ENCODE data around the gene RAD51B. TPM values are rescaled to one million over a fixed set of nuclear protein-coding genes. Genes with fewer than 3 reads are reported as not detected.

The RAD51B gene
- total RNA-seq, 1 experiment from 2014 or later: 14.2 TPM

DNA sequence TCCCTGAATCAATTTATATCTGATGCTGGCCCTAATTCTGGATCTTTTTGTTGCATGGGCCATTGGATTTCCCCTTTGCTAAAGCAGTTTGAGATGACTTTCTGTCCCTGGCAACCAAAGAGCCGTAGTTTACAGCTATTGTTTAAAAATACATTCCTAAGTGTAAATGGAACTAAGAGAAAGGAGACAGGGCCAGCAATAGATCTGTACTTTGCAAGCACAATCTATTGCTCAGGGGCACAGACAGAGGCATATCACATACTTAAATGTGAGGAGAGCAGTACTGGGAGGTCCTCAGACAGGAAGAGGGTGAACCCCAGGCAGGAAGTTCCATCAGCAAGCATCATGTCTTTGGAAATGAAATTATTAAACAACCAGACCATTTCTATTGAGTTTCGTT is 846.7 kb downstream of the RAD51B start:
- ATAC-seq: no peak
- ChIA-PET CTCF (no interaction called here), POLR2A (no interaction called here)
- Mint-ChIP-seq H3K36me3 (no peaks in the 10 kb centered on the region), H3K4me1 (peaks cover 16% of the 10 kb centered on the region), H3K27me3 (ENCODE audit: low read depth) (no peaks in the 10 kb centered on the region), H3K9me3 (0 out of 2 replicates have a peak, but pooled peaks cover 4% of the 10 kb centered on the region), H3K4me3 (no peak overlapping the region), H3K27ac (no peak overlapping the region)
- TF ChIP-seq, protein P1, sequence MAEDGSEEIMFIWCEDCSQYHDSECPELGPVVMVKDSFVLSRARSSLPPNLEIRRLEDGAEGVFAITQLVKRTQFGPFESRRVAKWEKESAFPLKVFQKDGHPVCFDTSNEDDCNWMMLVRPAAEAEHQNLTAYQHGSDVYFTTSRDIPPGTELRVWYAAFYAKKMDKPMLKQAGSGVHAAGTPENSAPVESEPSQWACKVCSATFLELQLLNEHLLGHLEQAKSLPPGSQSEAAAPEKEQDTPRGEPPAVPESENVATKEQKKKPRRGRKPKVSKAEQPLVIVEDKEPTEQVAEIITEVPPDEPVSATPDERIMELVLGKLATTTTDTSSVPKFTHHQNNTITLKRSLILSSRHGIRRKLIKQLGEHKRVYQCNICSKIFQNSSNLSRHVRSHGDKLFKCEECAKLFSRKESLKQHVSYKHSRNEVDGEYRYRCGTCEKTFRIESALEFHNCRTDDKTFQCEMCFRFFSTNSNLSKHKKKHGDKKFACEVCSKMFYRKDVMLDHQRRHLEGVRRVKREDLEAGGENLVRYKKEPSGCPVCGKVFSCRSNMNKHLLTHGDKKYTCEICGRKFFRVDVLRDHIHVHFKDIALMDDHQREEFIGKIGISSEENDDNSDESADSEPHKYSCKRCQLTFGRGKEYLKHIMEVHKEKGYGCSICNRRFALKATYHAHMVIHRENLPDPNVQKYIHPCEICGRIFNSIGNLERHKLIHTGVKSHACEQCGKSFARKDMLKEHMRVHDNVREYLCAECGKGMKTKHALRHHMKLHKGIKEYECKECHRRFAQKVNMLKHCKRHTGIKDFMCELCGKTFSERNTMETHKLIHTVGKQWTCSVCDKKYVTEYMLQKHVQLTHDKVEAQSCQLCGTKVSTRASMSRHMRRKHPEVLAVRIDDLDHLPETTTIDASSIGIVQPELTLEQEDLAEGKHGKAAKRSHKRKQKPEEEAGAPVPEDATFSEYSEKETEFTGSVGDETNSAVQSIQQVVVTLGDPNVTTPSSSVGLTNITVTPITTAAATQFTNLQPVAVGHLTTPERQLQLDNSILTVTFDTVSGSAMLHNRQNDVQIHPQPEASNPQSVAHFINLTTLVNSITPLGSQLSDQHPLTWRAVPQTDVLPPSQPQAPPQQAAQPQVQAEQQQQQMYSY (CRISPR knock-in tag; IDR thresholded peaks at IDR 0.05): no peak
- TF ChIP-seq, protein P2, sequence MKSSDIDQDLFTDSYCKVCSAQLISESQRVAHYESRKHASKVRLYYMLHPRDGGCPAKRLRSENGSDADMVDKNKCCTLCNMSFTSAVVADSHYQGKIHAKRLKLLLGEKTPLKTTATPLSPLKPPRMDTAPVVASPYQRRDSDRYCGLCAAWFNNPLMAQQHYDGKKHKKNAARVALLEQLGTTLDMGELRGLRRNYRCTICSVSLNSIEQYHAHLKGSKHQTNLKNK (CRISPR knock-in tag; IDR thresholded peaks at IDR 0.05): no peak
- TF ChIP-seq, protein P3, sequence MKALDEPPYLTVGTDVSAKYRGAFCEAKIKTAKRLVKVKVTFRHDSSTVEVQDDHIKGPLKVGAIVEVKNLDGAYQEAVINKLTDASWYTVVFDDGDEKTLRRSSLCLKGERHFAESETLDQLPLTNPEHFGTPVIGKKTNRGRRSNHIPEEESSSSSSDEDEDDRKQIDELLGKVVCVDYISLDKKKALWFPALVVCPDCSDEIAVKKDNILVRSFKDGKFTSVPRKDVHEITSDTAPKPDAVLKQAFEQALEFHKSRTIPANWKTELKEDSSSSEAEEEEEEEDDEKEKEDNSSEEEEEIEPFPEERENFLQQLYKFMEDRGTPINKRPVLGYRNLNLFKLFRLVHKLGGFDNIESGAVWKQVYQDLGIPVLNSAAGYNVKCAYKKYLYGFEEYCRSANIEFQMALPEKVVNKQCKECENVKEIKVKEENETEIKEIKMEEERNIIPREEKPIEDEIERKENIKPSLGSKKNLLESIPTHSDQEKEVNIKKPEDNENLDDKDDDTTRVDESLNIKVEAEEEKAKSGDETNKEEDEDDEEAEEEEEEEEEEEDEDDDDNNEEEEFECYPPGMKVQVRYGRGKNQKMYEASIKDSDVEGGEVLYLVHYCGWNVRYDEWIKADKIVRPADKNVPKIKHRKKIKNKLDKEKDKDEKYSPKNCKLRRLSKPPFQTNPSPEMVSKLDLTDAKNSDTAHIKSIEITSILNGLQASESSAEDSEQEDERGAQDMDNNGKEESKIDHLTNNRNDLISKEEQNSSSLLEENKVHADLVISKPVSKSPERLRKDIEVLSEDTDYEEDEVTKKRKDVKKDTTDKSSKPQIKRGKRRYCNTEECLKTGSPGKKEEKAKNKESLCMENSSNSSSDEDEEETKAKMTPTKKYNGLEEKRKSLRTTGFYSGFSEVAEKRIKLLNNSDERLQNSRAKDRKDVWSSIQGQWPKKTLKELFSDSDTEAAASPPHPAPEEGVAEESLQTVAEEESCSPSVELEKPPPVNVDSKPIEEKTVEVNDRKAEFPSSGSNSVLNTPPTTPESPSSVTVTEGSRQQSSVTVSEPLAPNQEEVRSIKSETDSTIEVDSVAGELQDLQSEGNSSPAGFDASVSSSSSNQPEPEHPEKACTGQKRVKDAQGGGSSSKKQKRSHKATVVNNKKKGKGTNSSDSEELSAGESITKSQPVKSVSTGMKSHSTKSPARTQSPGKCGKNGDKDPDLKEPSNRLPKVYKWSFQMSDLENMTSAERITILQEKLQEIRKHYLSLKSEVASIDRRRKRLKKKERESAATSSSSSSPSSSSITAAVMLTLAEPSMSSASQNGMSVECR (CRISPR knock-in tag; IDR thresholded peaks at IDR 0.05; ENCODE audit: borderline replicate concordance): no peak
- TF ChIP-seq, protein P4, sequence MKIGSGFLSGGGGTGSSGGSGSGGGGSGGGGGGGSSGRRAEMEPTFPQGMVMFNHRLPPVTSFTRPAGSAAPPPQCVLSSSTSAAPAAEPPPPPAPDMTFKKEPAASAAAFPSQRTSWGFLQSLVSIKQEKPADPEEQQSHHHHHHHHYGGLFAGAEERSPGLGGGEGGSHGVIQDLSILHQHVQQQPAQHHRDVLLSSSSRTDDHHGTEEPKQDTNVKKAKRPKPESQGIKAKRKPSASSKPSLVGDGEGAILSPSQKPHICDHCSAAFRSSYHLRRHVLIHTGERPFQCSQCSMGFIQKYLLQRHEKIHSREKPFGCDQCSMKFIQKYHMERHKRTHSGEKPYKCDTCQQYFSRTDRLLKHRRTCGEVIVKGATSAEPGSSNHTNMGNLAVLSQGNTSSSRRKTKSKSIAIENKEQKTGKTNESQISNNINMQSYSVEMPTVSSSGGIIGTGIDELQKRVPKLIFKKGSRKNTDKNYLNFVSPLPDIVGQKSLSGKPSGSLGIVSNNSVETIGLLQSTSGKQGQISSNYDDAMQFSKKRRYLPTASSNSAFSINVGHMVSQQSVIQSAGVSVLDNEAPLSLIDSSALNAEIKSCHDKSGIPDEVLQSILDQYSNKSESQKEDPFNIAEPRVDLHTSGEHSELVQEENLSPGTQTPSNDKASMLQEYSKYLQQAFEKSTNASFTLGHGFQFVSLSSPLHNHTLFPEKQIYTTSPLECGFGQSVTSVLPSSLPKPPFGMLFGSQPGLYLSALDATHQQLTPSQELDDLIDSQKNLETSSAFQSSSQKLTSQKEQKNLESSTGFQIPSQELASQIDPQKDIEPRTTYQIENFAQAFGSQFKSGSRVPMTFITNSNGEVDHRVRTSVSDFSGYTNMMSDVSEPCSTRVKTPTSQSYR (CRISPR knock-in tag; IDR thresholded peaks at IDR 0.05): no peak
- TF ChIP-seq NFE2L1 (CRISPR knock-in tag; IDR thresholded peaks at IDR 0.05) (no peak), CBFB (CRISPR knock-in tag; IDR thresholded peaks at IDR 0.05; ENCODE audit: low read depth) (no peak), ETV6 (CRISPR knock-in tag; IDR thresholded peaks at IDR 0.05) (no peak), NR1H2 (CRISPR knock-in tag; IDR thresholded peaks at IDR 0.05) (no peak), SP1 (CRISPR knock-in tag; conservative IDR thresholded peaks at IDR 0.05) (no peak), ZNF138 (CRISPR knock-in tag; conservative IDR thresholded peaks at IDR 0.05) (no peak), TEAD4 (CRISPR knock-in tag; IDR thresholded peaks at IDR 0.05) (no peak)
- TF ChIP-seq, protein P5, sequence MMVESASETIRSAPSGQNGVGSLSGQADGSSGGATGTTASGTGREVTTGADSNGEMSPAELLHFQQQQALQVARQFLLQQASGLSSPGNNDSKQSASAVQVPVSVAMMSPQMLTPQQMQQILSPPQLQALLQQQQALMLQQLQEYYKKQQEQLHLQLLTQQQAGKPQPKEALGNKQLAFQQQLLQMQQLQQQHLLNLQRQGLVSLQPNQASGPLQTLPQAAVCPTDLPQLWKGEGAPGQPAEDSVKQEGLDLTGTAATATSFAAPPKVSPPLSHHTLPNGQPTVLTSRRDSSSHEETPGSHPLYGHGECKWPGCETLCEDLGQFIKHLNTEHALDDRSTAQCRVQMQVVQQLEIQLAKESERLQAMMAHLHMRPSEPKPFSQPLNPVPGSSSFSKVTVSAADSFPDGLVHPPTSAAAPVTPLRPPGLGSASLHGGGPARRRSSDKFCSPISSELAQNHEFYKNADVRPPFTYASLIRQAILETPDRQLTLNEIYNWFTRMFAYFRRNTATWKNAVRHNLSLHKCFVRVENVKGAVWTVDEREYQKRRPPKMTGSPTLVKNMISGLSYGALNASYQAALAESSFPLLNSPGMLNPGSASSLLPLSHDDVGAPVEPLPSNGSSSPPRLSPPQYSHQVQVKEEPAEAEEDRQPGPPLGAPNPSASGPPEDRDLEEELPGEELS (CRISPR knock-in tag; IDR thresholded peaks at IDR 0.05): no peak
- TF ChIP-seq, protein P6, sequence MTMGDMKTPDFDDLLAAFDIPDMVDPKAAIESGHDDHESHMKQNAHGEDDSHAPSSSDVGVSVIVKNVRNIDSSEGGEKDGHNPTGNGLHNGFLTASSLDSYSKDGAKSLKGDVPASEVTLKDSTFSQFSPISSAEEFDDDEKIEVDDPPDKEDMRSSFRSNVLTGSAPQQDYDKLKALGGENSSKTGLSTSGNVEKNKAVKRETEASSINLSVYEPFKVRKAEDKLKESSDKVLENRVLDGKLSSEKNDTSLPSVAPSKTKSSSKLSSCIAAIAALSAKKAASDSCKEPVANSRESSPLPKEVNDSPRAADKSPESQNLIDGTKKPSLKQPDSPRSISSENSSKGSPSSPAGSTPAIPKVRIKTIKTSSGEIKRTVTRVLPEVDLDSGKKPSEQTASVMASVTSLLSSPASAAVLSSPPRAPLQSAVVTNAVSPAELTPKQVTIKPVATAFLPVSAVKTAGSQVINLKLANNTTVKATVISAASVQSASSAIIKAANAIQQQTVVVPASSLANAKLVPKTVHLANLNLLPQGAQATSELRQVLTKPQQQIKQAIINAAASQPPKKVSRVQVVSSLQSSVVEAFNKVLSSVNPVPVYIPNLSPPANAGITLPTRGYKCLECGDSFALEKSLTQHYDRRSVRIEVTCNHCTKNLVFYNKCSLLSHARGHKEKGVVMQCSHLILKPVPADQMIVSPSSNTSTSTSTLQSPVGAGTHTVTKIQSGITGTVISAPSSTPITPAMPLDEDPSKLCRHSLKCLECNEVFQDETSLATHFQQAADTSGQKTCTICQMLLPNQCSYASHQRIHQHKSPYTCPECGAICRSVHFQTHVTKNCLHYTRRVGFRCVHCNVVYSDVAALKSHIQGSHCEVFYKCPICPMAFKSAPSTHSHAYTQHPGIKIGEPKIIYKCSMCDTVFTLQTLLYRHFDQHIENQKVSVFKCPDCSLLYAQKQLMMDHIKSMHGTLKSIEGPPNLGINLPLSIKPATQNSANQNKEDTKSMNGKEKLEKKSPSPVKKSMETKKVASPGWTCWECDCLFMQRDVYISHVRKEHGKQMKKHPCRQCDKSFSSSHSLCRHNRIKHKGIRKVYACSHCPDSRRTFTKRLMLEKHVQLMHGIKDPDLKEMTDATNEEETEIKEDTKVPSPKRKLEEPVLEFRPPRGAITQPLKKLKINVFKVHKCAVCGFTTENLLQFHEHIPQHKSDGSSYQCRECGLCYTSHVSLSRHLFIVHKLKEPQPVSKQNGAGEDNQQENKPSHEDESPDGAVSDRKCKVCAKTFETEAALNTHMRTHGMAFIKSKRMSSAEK (CRISPR knock-in tag; IDR thresholded peaks at IDR 0.05; ENCODE audit: borderline replicate concordance): no peak
- DNase-seq (ENCODE audit: low spot score): no peak
